ENCODE measurements around the gene ARHGEF9.
"Not testable (repeated sequence)": the region's sequence is repeated elsewhere in the genome, so short reads cannot be mapped to it uniquely, and the experiment has no call there.

The ARHGEF9 gene

DNA sequence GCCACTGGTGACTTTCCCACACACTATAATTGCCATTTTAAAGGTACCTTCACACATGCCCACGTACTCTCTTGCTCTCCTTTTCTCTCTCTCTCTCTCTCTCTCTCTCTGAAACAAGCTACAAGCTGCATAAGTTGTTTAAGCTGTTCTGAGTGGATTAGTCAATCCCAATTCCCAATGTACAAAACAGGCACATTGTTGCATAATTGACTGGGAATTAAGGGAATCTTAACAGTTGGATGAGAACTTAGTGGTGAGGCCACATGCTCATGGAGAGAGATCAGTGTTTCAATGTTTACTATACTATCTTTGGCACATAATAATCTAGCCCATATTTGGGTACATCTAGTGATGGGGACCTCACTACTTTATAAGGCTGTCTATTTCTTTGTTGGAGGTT, 123.3 kb downstream of the ARHGEF9 start:
- DNase-seq (ENCODE audit: low read depth, low spot score) = no peak

DNA sequence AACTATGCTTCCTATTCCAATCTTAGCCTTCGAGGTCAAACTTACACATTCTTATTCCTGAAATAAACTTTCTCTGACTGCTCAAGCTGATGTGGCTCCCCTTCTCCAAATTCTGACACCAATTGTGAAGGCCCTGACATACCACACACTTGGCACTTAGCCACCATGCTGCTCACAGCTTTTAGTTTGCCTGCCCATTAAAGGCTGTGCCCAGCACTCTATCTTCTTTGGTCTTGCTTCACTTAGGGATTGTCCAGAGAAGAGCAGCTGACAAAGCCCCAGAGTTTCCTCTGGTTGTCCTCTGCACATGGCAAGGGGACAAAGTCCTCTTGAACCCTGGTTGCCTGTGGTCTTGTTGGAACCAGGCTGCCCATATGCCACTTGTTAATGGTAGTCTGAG, 126.1 kb downstream of the ARHGEF9 start:
- DNase-seq (ENCODE audit: low read depth, low spot score) = no peak

DNA sequence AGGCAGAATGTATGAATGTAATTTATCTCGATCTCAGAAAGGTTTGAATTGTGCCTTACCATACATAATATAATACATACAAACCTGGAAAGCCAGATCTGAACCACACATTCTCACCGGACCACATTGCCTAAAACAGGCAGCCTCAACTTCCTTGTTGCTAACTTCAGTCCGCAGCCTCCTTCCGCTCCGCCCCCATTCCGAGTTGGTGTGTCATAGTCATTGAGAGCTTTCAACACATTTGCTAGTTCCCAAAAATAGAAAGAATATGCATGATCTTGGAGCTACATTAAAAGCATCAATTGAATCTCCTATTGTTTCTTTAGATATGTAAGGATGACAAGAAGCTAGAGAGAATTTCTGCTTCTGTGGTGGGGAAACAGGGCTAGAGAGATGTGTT, 127.2 kb downstream of the ARHGEF9 start:
- no peak for DNase-seq (ENCODE audit: low read depth, low spot score)

DNA sequence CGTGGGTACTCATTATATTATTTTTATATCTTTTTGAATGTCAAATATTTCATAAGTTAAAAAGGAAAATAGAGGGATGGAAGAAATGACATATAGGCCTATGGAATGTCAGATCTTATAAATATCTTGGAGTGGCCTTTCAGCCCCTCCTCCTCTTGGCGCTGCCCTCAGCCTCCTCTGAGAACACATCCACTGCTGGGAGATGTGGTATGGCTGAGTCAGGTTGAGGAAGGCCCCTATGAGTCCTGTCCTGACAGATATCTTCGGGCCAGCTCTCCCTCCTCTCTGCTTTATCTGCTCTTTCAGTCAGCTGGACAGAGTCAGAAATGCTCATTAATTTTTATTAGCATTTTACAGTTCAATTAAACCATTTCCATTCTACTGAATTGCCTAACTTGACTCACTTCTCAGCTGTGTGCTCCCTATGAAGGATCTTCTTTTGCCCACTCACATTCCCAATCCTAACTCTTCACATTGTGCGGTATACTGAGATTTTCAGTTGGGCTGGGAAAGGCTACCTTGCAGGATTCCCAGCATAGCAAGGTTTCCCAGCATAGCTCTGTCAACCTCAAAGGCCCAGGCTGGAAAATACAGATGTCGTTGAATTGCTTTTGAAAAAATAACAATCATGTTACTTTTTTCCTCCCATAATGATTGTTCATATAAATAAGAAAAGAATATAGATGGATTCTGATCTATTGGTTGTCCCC, 128.0 kb downstream of the ARHGEF9 start:
- DNase-seq (ENCODE audit: low read depth, low spot score) = no peak

DNA sequence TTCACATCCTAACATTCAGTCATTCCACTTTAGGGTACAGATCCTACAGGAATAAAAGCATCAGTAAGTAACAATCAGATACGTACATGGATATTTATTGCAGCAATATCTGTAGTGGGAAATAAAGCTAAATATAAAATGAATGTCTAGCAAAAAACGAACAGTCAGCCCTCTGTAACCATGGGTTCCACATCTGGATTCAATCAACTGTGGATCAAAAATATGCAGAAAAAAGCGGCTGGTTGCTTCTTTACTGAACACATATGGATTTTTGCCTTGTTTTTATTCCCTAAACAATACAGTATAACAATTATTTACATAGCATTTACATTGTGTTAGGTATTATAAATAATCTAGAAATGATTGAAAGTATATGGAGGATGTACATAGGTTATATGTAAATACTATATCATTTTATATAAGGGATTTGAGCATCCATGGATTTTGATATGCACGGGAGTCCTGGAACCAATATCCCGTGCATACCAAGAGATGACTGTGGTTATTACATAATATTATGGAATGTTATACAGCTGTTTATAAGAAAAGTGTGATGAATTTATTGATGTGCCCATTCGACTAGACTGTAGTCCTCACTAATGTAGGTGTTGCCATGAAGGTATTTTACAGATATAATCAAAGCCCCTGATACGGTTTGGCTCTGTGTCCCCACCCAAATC, 132.8 kb downstream of the ARHGEF9 start:
- no peak for DNase-seq (ENCODE audit: low read depth, low spot score)

DNA sequence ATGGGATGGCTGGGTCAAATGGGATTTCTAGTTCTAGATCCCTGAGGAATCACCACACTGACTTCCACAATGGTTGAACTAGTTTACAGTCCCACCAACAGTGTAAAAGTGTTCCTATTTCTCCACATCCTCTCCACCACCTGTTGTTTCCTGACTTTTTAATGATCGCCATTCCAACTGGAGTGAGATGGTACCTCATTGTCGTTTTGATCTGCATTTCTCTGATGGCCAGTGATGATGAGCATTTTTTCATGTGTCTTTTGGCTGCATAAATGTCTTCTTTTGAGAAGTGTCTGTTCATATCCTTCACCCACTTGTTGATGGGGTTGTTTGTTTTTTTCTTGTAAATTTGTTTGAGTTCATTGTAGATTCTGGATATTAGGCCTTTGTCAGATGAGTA, 139.3 kb downstream of the ARHGEF9 start:
- not testable (repeated sequence) for DNase-seq (ENCODE audit: low read depth, low spot score)

DNA sequence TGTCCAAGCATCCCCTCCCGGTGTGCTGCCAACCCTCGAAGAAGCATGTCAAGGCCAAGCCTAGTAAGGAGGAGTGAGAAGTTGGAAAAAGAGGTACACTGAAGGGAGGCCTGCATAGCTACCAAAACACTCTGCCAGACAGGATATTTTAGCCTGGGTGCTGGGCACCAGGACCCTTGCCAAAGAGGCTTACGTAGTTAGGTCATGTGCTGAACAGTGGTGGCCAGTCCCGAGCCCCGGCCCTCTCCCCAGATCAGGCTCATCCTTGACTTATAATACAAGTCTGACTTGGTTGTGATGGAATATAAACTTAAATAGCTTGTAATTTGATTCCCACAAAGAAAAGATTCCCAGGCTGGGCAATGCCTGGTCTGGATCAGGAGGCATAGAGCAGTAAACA, 149.3 kb downstream of the ARHGEF9 start:
- DNase-seq (ENCODE audit: low read depth, low spot score) = no peak

DNA sequence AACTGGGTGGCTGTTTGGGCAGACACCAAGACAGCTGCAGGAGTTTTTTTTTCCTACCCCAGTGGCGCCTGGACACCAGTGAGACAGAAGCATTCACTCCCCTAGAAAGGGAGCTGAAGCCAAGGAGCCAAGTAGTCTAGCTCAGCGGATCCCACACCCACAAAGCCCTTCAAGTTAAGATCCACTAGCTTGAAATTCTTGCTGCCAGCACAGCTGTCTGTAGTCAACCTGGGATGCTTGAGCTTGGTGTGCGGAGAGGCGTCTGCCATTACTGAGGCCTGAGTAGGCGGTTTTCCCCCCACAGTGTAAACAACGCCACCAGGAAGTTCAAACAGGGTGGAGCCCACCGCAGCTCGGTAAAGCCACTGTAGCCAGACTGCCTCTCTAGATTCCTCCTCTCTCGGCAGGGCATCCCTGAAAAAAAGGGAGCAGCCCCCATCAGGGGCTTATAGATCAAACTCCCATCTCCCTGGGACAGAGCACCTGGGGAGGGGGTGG, 171.4 kb downstream of the ARHGEF9 start:
- no peak for DNase-seq (ENCODE audit: low read depth, low spot score)

DNA sequence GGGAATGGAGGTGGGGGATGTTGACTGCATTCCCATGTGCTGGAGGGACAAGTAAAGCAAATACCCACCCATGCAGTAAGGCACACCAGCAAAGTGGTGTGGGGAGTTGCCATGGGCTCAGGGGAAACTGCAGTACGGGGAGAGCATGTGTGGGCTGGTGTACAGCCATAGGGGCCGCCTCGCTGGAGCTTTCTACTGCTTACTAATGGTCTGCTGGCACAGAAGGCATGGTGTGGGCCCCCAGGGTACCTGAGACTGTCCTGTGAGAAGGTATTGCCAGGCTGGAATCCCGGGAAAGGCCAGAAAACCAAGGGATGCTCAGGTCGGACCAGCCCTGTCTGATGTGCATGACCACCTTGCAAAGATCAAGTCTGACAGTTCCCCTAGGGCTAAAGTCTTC, 199.1 kb downstream of the ARHGEF9 start:
- DNase-seq (ENCODE audit: low read depth, low spot score) = no peak
